GM12892 (cell line): ENCODE measurements around the gene RPL35.

Experiments
- POLR2A ChIP-seq: IDR thresholded peaks from 2 replicates; pipeline ENCODE4 v1.6.1; 2011; ENCODE audit warnings: low read depth, low read length, control low read depth
- POLR2AphosphoS5 ChIP-seq: IDR thresholded peaks from 2 replicates; pipeline ENCODE4 v1.6.1; 2011; ENCODE audit warnings: low read depth, low read length, control low read depth
- TAF1 ChIP-seq: IDR thresholded peaks from 2 replicates; pipeline ENCODE4 v1.6.1; 2011; ENCODE audit warnings: low read depth, mild to moderate bottlenecking, control low read depth, low read length, borderline replicate concordance

- no peak for TF ChIP-seq TAF1
- TF ChIP-seq POLR2A: no peak
- TF ChIP-seq POLR2AphosphoS5: no peak; the same call in 1 of the 2 replicates
Observed at GRCh38 chr9:124860582-124861341, 995 bp downstream of the RPL35 start.
